ENCODE results near the gene ATG16L1.

DNA sequence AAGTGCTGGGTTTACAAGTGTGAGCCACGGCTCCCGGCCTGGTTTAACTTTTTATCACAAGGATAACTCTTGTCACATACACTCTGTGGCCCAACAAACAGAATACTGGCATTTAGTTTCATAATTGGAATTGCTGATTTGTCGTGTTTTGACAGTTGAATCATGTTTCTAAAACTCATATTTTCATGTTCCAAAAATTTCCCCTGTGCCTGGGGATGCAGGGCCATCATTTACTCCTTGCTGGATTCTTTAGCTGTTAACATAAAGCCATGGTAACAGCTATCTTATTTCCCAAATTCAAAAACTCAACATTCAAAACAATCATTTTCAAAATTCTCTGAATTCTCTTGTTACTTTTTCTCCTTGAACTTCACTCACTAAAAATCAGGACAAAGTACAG is 16.5 kb upstream of the ATG16L1 start:
- TF ChIP-seq, protein P1, sequence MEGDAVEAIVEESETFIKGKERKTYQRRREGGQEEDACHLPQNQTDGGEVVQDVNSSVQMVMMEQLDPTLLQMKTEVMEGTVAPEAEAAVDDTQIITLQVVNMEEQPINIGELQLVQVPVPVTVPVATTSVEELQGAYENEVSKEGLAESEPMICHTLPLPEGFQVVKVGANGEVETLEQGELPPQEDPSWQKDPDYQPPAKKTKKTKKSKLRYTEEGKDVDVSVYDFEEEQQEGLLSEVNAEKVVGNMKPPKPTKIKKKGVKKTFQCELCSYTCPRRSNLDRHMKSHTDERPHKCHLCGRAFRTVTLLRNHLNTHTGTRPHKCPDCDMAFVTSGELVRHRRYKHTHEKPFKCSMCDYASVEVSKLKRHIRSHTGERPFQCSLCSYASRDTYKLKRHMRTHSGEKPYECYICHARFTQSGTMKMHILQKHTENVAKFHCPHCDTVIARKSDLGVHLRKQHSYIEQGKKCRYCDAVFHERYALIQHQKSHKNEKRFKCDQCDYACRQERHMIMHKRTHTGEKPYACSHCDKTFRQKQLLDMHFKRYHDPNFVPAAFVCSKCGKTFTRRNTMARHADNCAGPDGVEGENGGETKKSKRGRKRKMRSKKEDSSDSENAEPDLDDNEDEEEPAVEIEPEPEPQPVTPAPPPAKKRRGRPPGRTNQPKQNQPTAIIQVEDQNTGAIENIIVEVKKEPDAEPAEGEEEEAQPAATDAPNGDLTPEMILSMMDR (IDR thresholded peaks at IDR 0.05; ENCODE audit: low read length) = no peak
- TF ChIP-seq EZH2 (optimal IDR thresholded peaks at IDR 0.05; ENCODE audit: low read depth, low read length) = no peak

Data from MM.1S (cell line).